Activated T-cell treated with anti-CD3 and anti-CD28 coated beads for 48 hours (primary cell): ENCODE data around the gene WIPF3.
"Not testable (repeated sequence)": the region's sequence is repeated elsewhere in the genome, so short reads cannot be mapped to it uniquely, and the experiment has no call there.

Source experiments
- DNase-seq: peaks from one replicate; pipeline ENCODE4 v3.0.0-alpha.2; 2020; ENCODE audit warnings: low read depth

Gene WIPF3

GRCh38 chr7:29881724-29882123 is 75.4 kb downstream of the WIPF3 start:
- no peak for DNase-seq

- DNase-seq, result no peak
Measured at GRCh38 chr7:29882481-29882880, 76.2 kb downstream of the WIPF3 start.

GRCh38 chr7:29883462-29884398 is 77.4 kb downstream of the WIPF3 start:
- DNase-seq, result no peak

- no peak for DNase-seq
Measured at GRCh38 chr7:29884399-29885272, 78.3 kb downstream of the WIPF3 start.

- DNase-seq, result no peak
Measured at GRCh38 chr7:29885626-29886025, 79.3 kb downstream of the WIPF3 start.

- DNase-seq, result no peak
Measured at GRCh38 chr7:29886827-29887226, 80.5 kb downstream of the WIPF3 start.

- DNase-seq, result no peak
Measured at GRCh38 chr7:29888006-29888405, 81.7 kb downstream of the WIPF3 start.

- DNase-seq, result no peak
Measured at GRCh38 chr7:29889288-29889687, 83.0 kb downstream of the WIPF3 start.

GRCh38 chr7:29890251-29890650 is 83.9 kb downstream of the WIPF3 start:
- no peak for DNase-seq

- DNase-seq, result not testable (repeated sequence)
Measured at GRCh38 chr7:29890786-29891185, 84.5 kb downstream of the WIPF3 start.

- no peak for DNase-seq
Measured at GRCh38 chr7:29891766-29892165, 85.5 kb downstream of the WIPF3 start.

- DNase-seq, result no peak
Measured at GRCh38 chr7:29892231-29892630, 85.9 kb downstream of the WIPF3 start.

GRCh38 chr7:29893351-29893965 is 87.2 kb downstream of the WIPF3 start:
- DNase-seq, result no peak

GRCh38 chr7:29894256-29894655 is 87.9 kb downstream of the WIPF3 start:
- DNase-seq, result no peak

GRCh38 chr7:29895559-29895958 is 89.3 kb downstream of the WIPF3 start:
- DNase-seq, result no peak

- DNase-seq, result no peak
Measured at GRCh38 chr7:29896685-29897411, 90.5 kb downstream of the WIPF3 start.

- no peak for DNase-seq
Measured at GRCh38 chr7:29898301-29898700, 92.0 kb downstream of the WIPF3 start.

- no peak for DNase-seq
Measured at GRCh38 chr7:29900745-29901144, 94.4 kb downstream of the WIPF3 start.

- no peak for DNase-seq
Measured at GRCh38 chr7:29906200-29907022, 100.1 kb downstream of the WIPF3 start.

GRCh38 chr7:29914180-29914579 is 107.9 kb downstream of the WIPF3 start:
- DNase-seq, result no peak
